ENCODE measurements around the gene VPS11.
A peak's percentile ranks its signal among the peaks of the same experiment; 100 is the strongest.
"Not testable (repeated sequence)": the region's sequence is repeated elsewhere in the genome, so short reads cannot be mapped to it uniquely, and the experiment has no call there.

Gene VPS11

DNA sequence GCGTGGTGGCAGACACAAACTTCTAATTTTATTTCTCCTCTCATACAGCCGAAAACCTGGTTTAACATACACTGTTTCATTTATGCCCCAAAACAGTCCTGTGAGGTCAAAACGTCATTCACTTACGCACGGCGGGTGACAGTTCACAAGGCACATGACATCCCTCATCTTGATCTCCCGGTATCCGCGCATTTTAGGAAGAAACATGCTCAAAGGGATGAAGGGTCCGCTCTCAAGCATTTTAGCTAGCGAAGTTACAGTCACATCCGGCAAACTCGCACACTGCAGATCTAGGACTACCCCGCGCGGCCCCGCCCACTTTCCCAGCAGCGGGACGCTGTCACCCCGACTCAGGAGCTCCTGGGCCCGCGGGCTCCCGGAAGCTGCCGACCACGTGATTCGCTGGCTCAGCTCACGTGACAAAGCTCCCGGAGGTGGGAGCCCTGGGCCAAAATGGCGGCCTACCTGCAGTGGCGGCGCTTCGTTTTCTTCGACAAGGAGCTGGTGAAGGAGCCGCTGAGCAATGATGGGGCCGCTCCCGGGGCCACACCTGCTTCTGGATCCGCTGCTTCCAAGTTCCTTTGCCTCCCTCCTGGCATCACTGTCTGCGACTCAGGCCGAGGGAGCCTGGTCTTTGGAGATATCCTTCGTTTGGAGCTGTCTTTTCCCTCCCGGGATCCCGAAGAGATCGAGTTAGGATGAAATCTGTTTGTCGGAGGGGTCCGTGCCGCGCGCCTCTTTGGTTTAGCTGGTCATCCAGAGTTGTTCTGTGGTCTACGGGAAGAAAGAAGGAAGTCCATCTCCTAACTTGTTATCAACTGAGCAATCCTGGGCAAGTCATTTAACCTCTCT is at the start of gene VPS11:
VPS11 (plus strand) TSS at position 448 of the 852 bp plus-strand sequence; CDS start at position 454, 6 bp downstream.
- peak; percentile 94 for DNase-seq

DNA sequence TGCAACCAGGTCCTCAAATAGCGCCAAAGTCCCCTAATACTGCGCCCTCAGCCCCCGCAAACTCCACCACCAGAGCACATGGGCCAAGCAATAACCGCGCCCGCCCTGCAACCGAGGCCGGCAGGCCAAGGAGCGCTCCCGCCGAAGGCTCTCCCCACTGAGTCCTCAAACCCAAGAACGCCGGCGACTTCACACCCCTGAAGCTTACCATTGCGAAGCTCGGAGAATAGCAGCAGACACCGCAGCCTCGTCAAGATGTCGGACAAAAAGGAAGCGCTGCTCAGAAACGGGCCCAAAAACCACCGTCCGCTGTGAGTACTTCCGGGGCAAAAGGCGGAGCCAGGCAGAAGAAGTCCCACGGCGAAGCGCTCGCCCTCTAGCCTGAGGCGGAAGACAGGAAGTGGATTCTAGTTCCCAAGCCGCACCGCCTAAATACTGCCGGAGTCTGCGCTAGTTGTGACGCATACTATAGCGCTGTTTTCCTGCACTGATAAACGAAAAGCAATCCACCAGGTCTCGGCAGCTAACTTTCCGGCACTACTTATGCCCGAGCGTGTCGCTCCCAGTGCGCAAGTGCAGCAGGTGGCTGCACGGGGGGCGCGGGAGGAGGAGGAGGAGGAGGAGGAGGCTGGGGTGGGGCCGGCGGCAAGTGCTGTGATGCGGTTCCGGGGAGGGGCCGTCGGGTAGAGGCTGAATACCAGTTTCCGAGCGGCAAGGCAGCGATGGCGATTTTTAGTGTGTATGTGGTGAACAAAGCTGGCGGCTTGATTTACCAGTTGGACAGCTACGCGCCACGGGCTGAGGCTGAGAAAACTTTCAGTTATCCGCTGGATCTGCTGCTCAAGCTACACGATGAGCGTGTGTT is 49.3 kb upstream of the VPS11 start, which contains the start of the genes RPS25 and TRAPPC4:
RPS25 (minus strand) TSS at position 270 of the 865 bp plus-strand sequence; CDS start at position 211, 59 bp downstream.
TRAPPC4 (plus strand) TSS at position 693 of the 865 bp plus-strand sequence; CDS start at position 723, 30 bp downstream.
- peak; percentile 97 for DNase-seq

DNA sequence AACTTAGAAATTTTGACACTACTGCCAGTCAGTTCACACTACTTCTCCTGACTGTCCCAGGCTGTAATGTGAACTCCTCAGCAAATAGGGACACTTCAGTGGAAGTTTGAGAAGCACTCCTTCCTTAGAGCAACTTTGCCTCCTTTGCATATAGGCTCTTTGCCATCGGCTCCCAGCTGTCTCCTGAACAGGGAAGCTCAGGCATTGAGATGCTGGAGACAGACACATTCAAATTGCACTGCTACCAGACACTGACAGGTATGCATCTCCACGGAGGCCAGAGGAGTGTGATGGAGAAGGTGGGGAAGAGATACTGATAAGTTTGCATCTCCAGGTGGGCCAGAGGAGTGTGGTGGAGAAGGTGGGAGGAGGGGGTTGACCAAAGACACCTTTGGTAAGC is 47.6 kb upstream of the VPS11 start:
- DNase-seq, result no peak

GRCh38 chr11:119021631-119022030 is 46.0 kb upstream of the VPS11 start:
- DNase-seq, result no peak

DNA sequence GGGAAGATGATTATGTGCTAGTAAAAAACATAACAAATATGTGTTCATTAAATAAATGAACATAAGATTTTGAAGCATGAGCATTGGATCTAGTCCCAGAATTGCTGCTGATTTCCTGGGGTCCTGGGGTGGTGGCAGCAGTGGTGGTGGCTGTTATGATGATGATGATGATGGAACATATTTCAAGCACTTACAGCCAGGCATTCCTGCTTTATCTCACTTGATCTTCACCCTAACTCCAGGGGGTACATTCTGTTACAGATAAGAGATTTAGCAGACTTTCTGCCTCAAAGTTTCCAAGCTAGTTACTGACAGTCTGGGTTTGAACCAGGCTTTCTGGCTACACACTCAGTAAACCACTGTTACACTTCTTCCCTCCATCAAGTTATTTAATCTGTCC is 43.9 kb upstream of the VPS11 start:
- DNase-seq, result no peak

- no peak for DNase-seq
Observed at GRCh38 chr11:119024430-119025098, 43.1 kb upstream of the VPS11 start.

- DNase-seq, result no peak
Observed at GRCh38 chr11:119025099-119025473, 42.5 kb upstream of the VPS11 start.

DNA sequence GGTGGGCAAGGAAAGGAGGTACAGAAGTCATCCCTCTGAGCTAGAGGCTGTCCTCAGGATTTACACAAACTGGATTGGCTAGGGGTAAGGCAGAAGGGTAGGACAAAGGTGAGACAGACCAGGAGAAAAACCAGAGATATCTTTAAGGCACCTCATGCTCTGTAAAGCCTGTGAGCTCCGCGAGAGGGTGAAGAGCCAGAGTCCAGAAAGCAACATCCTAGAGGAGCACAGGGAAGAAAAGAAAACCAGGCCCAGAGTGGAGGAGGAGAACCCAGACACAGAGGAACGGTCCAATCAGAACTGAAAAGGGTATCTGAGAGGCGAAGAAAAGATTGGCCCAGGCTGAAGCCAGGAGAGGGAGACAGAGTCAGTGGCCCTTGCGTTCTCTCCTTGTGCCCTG is 42.1 kb upstream of the VPS11 start:
- no peak for DNase-seq

DNA sequence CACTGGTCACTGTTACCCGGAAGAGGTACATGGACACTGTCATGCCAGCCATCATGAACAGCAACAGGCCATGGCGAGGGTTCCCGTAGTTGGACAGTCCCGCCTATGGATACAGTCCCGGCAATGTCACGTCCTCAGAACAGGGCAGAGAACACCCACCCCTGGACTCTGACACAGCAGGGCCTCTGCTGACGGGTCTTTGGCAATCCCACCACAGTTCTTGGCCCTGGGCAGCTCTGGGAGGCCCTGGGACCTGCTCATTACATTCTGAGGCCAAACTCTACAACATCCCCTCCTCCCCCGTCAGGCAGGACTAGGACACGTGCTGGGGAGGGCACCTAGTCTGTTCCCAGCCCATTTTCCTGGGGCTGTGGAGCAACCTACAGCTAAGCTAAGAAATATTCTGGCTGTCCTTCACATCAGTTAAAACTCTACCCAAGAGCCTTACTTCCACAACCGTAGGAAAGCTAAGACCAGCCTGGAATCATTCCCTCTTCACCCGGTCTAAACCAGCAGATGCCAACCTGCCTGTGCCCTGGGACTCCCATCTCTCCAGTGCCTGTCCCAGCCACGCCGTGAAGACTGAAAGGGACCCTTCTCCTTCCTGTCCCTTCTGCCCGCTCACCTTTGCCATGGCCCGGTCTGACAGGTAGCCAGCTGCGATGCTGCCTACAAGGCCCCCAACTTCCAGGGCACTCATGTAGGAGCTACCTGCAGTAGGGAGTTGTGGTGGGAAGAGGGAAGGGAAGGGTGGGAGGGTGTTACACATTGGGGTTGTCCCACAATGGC is 41.4 kb upstream of the VPS11 start:
- DNase-seq, result no peak

- no peak for DNase-seq
Observed at GRCh38 chr11:119026970-119027369, 40.6 kb upstream of the VPS11 start.

- DNase-seq, result no peak
Observed at GRCh38 chr11:119027561-119028345, 39.9 kb upstream of the VPS11 start.

- no peak for DNase-seq
Observed at GRCh38 chr11:119028346-119029068, 39.1 kb upstream of the VPS11 start.

- no peak for DNase-seq
Observed at GRCh38 chr11:119029069-119029339, 38.6 kb upstream of the VPS11 start.

DNA sequence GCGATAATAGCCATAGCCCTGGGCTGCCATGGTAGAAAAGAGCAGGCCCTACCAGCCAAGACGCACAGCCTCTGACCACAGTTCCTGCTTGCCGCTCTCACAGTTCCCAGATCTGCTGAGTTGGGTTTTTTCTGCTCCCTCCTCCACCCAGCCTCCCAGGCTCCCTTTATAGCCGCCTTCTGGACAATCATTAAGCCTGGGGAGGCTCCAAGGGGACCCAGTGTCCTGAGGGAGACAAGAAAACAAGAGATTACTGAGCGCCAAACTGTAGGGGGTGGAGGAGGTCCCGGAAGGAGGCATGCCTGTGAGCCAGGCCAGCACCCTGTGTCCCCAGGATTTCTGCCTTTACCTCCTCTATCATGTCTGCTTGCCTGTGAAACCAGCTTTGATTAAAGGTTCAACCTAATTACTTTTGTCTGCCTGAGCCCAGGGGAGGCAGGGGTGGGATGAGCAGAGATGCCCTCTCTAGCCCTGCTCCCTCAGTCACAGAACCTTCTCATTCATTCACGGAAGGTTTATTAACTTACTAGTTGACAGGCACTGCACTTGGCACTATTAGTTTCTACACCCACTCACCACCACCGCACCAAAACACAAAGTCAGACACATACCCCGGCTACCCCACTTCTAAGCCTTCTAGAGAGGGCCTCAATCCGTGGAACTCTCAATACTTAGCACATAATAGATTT is 38.1 kb upstream of the VPS11 start:
- DNase-seq, result no peak

GRCh38 chr11:119030029-119030328 is 37.6 kb upstream of the VPS11 start:
- no peak for DNase-seq

GRCh38 chr11:119030329-119031047 is 37.1 kb upstream of the VPS11 start, which contains the start of gene SLC37A4:
Gene SLC37A4 (minus strand): TSS chr11:119030877.
- peak; percentile 99 for DNase-seq

DNA sequence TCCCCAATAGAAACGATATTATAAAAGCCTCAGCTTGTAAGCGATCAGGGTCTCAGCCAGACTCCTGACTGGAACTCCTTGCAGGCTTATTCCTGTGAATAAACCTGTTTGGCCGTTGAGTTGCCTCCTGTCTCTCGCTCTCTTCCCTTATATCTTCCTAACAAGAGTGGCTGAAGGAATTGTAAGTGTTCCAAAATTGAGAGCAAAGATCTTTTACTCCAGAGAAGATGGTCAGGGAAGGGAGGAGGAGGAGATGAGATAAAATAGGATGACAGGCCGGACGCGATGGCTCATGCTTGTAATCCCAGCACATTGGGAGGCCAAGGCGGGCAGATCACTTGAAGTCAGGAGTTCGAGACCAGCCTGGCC is 35.7 kb upstream of the VPS11 start:
- no peak for DNase-seq

GRCh38 chr11:119033421-119033820 is 34.2 kb upstream of the VPS11 start:
- DNase-seq, result not testable (repeated sequence)

- no peak for DNase-seq
Observed at GRCh38 chr11:119034813-119035212, 32.8 kb upstream of the VPS11 start.

GRCh38 chr11:119038884-119039283 is 28.7 kb upstream of the VPS11 start:
- DNase-seq, result no peak

Data from NCI-H774 (cell line).